H1 (cell line): ENCODE results near the gene TUG1. TPM values are rescaled to one million over a fixed set of nuclear protein-coding genes. Genes with fewer than 3 reads are reported as not detected.

Experiments used
- BCL11A ChIP-seq, 2 experiments: IDR thresholded peaks; one replicate each; pipeline ENCODE4 v1.6.1; 2011; ENCODE audit warnings: low read depth in 2 of 2, low read length in 2 of 2, mild to moderate bottlenecking in 2 of 2
- CHD7 ChIP-seq: fragments of 300-600 bp; sonication (generic); IDR thresholded peaks from 2 replicates; pipeline ENCODE4 v1.7.1; 2012; ENCODE audit warnings: low read length, moderate library complexity, mild to moderate bottlenecking, inconsistent platforms; ENCODE audit not compliant: insufficient replicate concordance
- CREB1 ChIP-seq: IDR thresholded peaks from 2 replicates; pipeline ENCODE4 v1.6.1; 2012; ENCODE audit warnings: inconsistent platforms
- EP300 ChIP-seq, 2 experiments: IDR thresholded peaks; 1 replicate in 1 of 2; 2 replicates in 1 of 2; pipeline ENCODE4 v1.6.1; 2011 to 2012; ENCODE audit warnings: low read depth in 2 of 2, low read length in 2 of 2, mild to moderate bottlenecking in 2 of 2, borderline replicate concordance in 1 of 2, inconsistent platforms in 1 of 2, moderate library complexity in 1 of 2
- POU5F1 ChIP-seq: IDR thresholded peaks from 2 replicates; pipeline ENCODE4 v1.6.1; 2011; ENCODE audit warnings: low read depth, mild to moderate bottlenecking, low read length, moderate library complexity
- RFX5 ChIP-seq: IDR thresholded peaks from 2 replicates; pipeline ENCODE4 v1.6.1; 2011; ENCODE audit warnings: low read depth, low read length, improper control_type of control experiment, borderline replicate concordance
- SIN3A ChIP-seq, 2 experiments: IDR thresholded peaks in 1 of 2; conservative IDR thresholded peaks in 1 of 2; 2 replicates each; pipeline ENCODE4 v1.6.1; 2011 to 2012; ENCODE audit warnings: low read length in 2 of 2, improper control_type of control experiment in 1 of 2, low read depth in 1 of 2, mild to moderate bottlenecking in 1 of 2
- SIX5 ChIP-seq: IDR thresholded peaks from 2 replicates; pipeline ENCODE4 v1.6.1; 2011; ENCODE audit warnings: mild to moderate bottlenecking, low read depth, low read length
- SUZ12 ChIP-seq: fragments of 200-600 bp; sonication (generic); IDR thresholded peaks from 2 replicates; pipeline ENCODE4 v1.6.1; 2012; ENCODE audit warnings: mild to moderate bottlenecking, inconsistent platforms, low read length, moderate library complexity, mixed read lengths
- polyA plus RNA-seq, 7 experiments: library from polyadenylated mRNA; depleted of rRNA in 3 of 7; stranded (reverse) in 5 of 7; unstranded in 2 of 7; fragments of >200 nt in 5 of 7; fragments of 200-250 nt in 2 of 7; gene quantifications; 1 replicate in 5 of 7; 2 replicates in 1 of 7; 4 replicates in 1 of 7; pipeline versions ENCODE4 v1.2.1 to v1.2.3, GENCODE V29; 2011 to 2013; ENCODE audit warnings: missing spikeins in 2 of 7, mixed read lengths in 2 of 7
- total RNA-seq: library from RNA; stranded (reverse); fragmentation: NEBNext Ultra II Directional; extraction: Animal tissue kit (Norgen Biotek cat#: 25700); gene quantifications from 2 replicates; pipeline ENCODE4 v1.2.1, GENCODE V29; 2021

Gene TUG1
- total and polyA plus RNA-seq, 2 of the 8 experiments (the other 6 are each of a cell fraction or from before 2014, with no cell fraction given), result 119 to 129 TPM

GRCh38 chr22:30928401-30928800, 40.7 kb upstream of the TUG1 start (continued):
- TF ChIP-seq CHD7 (no peak), SUZ12 (no peak), CREB1 (no peak), EP300 (IDR thresholded peaks at IDR 0.05; ENCODE audit: borderline replicate concordance in 1 of 2, low read depth in 2 of 2, low read length in 2 of 2) (no peak), SIX5 (no peak), BCL11A (IDR thresholded peaks at IDR 0.05; ENCODE audit: low read depth in 2 of 2, low read length in 2 of 2) (no peak), RFX5 (no peak), SIN3A (conservative IDR thresholded peaks at IDR 0.05 in 1 of 2, IDR thresholded peaks at IDR 0.05 in 1 of 2; ENCODE audit: low read depth in 1 of 2, low read length in 2 of 2) (no peak), POU5F1 (no peak)
